ENCODE data around the gene MLLT3. TPM values are rescaled to one million over a fixed set of nuclear protein-coding genes. Genes with fewer than 3 reads are reported as not detected.

The MLLT3 gene
- total RNA-seq, 1 donor = 17.4 TPM

- Histone ChIP-seq H3K27ac (ENCODE audit: low read depth, low read length) (no peak overlapping the region), H4K20me1 (ENCODE audit: insufficient read depth, low read length) (peaks cover 2% of the 10 kb centered on the region), H3K4me2 (ENCODE audit: insufficient read depth, low read length) (no peak overlapping the region), H2AFZ (ENCODE audit: low read length) (no peak overlapping the region), H3K36me3 (ENCODE audit: insufficient read depth, low read length) (no peaks in the 10 kb centered on the region), H3K4me3 (ENCODE audit: insufficient read depth, low read length) (no peak overlapping the region), H3K9me3 (ENCODE audit: low read depth, low read length) (no peaks in the 10 kb centered on the region), H3K79me2 (ENCODE audit: insufficient read depth, low read length) (no peaks in the 10 kb centered on the region), H3K4me1 (ENCODE audit: insufficient read depth, low read length) (no peaks in the 10 kb centered on the region), H3K27me3 (ENCODE audit: insufficient read depth, low read length) (no peaks in the 10 kb centered on the region)
- TF ChIP-seq CTCF (IDR thresholded peaks at IDR 0.05; ENCODE audit: extremely low read depth, low read depth, low read length) = no peak
- DNase-seq (ENCODE audit: insufficient read length, low spot score, missing footprints) = no peak
Measured at GRCh38 chr9:20504930-20505329, 117.4 kb downstream of the MLLT3 start.

GRCh38 chr9:20500101-20500500 lies 122.2 kb downstream of the MLLT3 start:
- H3K27ac ChIP-seq (ENCODE audit: low read depth, low read length) = no peak overlapping the region
- H3K4me2 ChIP-seq (ENCODE audit: insufficient read depth, low read length) = no peak overlapping the region

DNA sequence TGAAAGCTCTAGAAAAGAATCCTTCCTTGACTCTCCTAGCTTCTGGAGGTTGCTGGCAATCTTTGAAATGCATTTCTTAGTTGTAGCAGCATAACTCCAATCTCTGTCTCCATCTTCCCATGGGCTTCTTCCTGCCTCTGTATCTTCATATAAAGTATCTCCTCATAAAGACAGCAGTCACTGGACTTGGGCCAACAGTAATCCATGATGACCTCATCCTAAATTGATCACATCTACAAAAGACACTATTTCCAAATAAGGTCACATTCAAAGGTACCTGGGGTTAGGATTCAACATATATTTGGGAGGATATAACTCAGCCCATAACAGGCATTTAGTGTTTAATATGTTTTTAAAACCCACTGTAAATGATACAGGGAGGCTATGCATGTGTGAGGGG lies 123.3 kb downstream of the MLLT3 start:
- Histone ChIP-seq H3K9me3 (ENCODE audit: low read depth, low read length) (no peaks in the 10 kb centered on the region), H4K20me1 (ENCODE audit: insufficient read depth, low read length) (peaks cover 2% of the 10 kb centered on the region), H3K4me3 (ENCODE audit: insufficient read depth, low read length) (no peak overlapping the region), H3K4me1 (ENCODE audit: insufficient read depth, low read length) (no peaks in the 10 kb centered on the region), H3K27ac (ENCODE audit: low read depth, low read length) (no peak overlapping the region), H2AFZ (ENCODE audit: low read length) (no peak overlapping the region), H3K79me2 (ENCODE audit: insufficient read depth, low read length) (no peaks in the 10 kb centered on the region), H3K36me3 (ENCODE audit: insufficient read depth, low read length) (no peaks in the 10 kb centered on the region), H3K27me3 (ENCODE audit: insufficient read depth, low read length) (no peaks in the 10 kb centered on the region), H3K4me2 (ENCODE audit: insufficient read depth, low read length) (no peak overlapping the region)
- no peak for DNase-seq (ENCODE audit: insufficient read length, low spot score, missing footprints)
- TF ChIP-seq CTCF (IDR thresholded peaks at IDR 0.05; ENCODE audit: extremely low read depth, low read depth, low read length) = no peak

More at GRCh38 chr9:20500101-20500500, 122.2 kb downstream of the MLLT3 start:
- no peaks in the 10 kb centered on the region for H3K4me1 ChIP-seq (ENCODE audit: insufficient read depth, low read length)
- H2AFZ ChIP-seq (ENCODE audit: low read length) = no peak overlapping the region
- DNase-seq (ENCODE audit: insufficient read length, low spot score, missing footprints) = no peak
- H4K20me1 ChIP-seq (ENCODE audit: insufficient read depth, low read length) = peaks cover 2% of the 10 kb centered on the region
- H3K27me3 ChIP-seq (ENCODE audit: insufficient read depth, low read length) = no peaks in the 10 kb centered on the region
- H3K4me3 ChIP-seq (ENCODE audit: insufficient read depth, low read length) = no peak overlapping the region
- no peaks in the 10 kb centered on the region for H3K9me3 ChIP-seq (ENCODE audit: low read depth, low read length)
- no peaks in the 10 kb centered on the region for H3K36me3 ChIP-seq (ENCODE audit: insufficient read depth, low read length)
- no peak for TF ChIP-seq CTCF (IDR thresholded peaks at IDR 0.05; ENCODE audit: extremely low read depth, low read depth, low read length)
- H3K79me2 ChIP-seq (ENCODE audit: insufficient read depth, low read length) = no peaks in the 10 kb centered on the region

GRCh38 chr9:20496328-20496727 lies 126.0 kb downstream of the MLLT3 start:
- no peaks in the 10 kb centered on the region for H3K4me1 ChIP-seq (ENCODE audit: insufficient read depth, low read length)
- TF ChIP-seq CTCF (IDR thresholded peaks at IDR 0.05; ENCODE audit: extremely low read depth, low read depth, low read length) = no peak
- H3K9me3 ChIP-seq (ENCODE audit: low read depth, low read length) = no peaks in the 10 kb centered on the region
- H3K36me3 ChIP-seq (ENCODE audit: insufficient read depth, low read length) = no peaks in the 10 kb centered on the region
- DNase-seq (ENCODE audit: insufficient read length, low spot score, missing footprints) = no peak
- H3K79me2 ChIP-seq (ENCODE audit: insufficient read depth, low read length) = no peaks in the 10 kb centered on the region
- H3K4me3 ChIP-seq (ENCODE audit: insufficient read depth, low read length) = no peak overlapping the region
- no peak overlapping the region for H3K4me2 ChIP-seq (ENCODE audit: insufficient read depth, low read length)
- no peak overlapping the region for H2AFZ ChIP-seq (ENCODE audit: low read length)
- no peaks in the 10 kb centered on the region for H3K27me3 ChIP-seq (ENCODE audit: insufficient read depth, low read length)
- H3K27ac ChIP-seq (ENCODE audit: low read depth, low read length) = no peak overlapping the region
- peaks cover 2% of the 10 kb centered on the region for H4K20me1 ChIP-seq (ENCODE audit: insufficient read depth, low read length)

Measured in osteoblast (primary cell).